Spinal cord (tissue), 10 donors: ENCODE measurements around the gene FBXW11. TPM values are rescaled to one million over a fixed set of nuclear protein-coding genes. Genes with fewer than 3 reads are reported as not detected.
"Not testable (repeated sequence)": the region's sequence is repeated elsewhere in the genome, so short reads cannot be mapped to it uniquely, and the experiment has no call there.

Experiments used
- DNase-seq, 6 donors: peaks; one replicate each; pipeline versions ENCODE4 v3.0.0 to v3.0.0-alpha.2; 2013 to 2015; ENCODE audit warnings: low spot score in 6 of 6, low read depth in 4 of 6
- H3K27ac ChIP-seq: one replicate; pipeline ENCODE4 v1.5.1; 2013; ENCODE audit warnings: low read depth, low read length, control low read depth
- H3K27me3 ChIP-seq: one replicate; pipeline ENCODE4 v1.6.1; 2013; ENCODE audit warnings: low read length; ENCODE audit not compliant: control insufficient read depth, insufficient read depth
- H3K36me3 ChIP-seq: one replicate; pipeline ENCODE4 v1.6.1; 2013; ENCODE audit warnings: low read length; ENCODE audit not compliant: control insufficient read depth, insufficient read depth
- H3K4me1 ChIP-seq: one replicate; pipeline ENCODE4 v1.6.1; 2013; ENCODE audit warnings: low read length; ENCODE audit not compliant: control insufficient read depth, insufficient read depth
- H3K4me3 ChIP-seq: one replicate; pipeline ENCODE4 v1.5.1; 2013; ENCODE audit warnings: low read depth, low read length, control low read depth
- H3K9me3 ChIP-seq: one replicate; pipeline ENCODE4 v1.6.1; 2013; ENCODE audit warnings: low read length; ENCODE audit not compliant: control insufficient read depth, insufficient read depth
- WGBS: methylation state at CpG from one replicate; pipeline ENCODE4 v1.1.5; 2013; ENCODE audit warnings: missing lambda C conversion rate; ENCODE audit not compliant: insufficient coverage; 5-methylcytosine and 5-hydroxymethylcytosine counted together
- polyA plus RNA-seq, 2 donors: library from polyadenylated mRNA; unstranded; fragments of 120-200 nt; gene quantifications; one replicate each; pipeline ENCODE4 v1.2.1, GENCODE V29; 2013; ENCODE audit not compliant: insufficient read length in 2 of 2
- total RNA-seq, 2 donors: library from RNA; depleted of rRNA in 1 of 2; stranded (reverse); fragments of 120-200 nt in 1 of 2; fragments of >200 nt in 1 of 2; gene quantifications; one replicate each; pipeline versions ENCODE4 v1.2.3 to v1.2.4, GENCODE V29; 2013 to 2014
- donor health status: healthy.

FBXW11 gene
- total and polyA plus RNA-seq, 4 donors = 72.1 to 135 (median 87.1) TPM

DNA sequence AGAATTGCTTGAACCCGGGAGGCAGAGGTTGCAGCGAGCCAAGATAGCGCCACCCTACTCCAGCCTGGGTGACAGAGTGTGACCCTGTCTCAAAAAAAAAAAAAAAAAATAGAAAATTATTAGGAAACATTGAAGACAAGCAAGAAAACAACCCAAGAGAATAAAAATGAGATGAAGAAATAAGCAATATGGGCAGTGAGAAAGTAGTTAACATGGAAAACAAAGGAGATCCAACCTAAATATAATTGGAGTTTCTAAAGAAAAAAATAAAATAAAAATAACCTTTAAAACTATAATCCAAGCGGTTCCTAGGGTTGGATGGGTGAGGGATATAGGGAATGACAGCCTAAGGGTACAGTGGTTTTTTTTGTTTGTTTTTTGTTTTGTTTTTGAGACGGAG is 71.9 kb downstream of the FBXW11 start:
- H3K9me3 ChIP-seq = peaks cover 10% of the 10 kb centered on the region
- no peak for DNase-seq
- no peak overlapping the region for H3K27ac ChIP-seq
- no peaks in the 10 kb centered on the region for H3K4me1 ChIP-seq
- no peak overlapping the region for H3K4me3 ChIP-seq
- H3K36me3 ChIP-seq = no peaks in the 10 kb centered on the region
- WGBS = no CpG with 5 or more reads among the region's 5 CpGs
- no peaks in the 10 kb centered on the region for H3K27me3 ChIP-seq

DNA sequence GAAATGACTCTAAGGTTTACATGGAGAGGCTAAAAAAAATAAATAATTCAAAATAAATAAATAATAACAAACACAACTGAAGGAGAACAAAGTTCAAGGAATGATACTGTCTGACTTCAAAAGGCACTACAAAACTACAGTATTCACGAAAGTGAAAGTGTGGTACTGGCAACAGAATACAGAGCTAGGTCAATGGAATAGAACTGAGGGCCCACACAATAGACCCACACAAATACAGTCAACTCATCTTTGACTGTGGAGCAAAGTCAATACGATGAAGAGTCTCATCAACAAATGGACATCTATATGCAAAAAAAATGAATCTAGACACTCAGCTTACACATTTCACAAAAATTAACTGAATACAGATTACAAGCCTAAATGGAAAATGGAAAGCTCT is 75.3 kb downstream of the FBXW11 start:
- H3K36me3 ChIP-seq = no peaks in the 10 kb centered on the region
- H3K27ac ChIP-seq = no peak overlapping the region
- no peak overlapping the region for H3K4me3 ChIP-seq
- WGBS = no CpG with 5 or more reads among the region's 2 CpGs
- no peak for DNase-seq
- H3K9me3 ChIP-seq = peaks cover 10% of the 10 kb centered on the region
- H3K4me1 ChIP-seq = no peaks in the 10 kb centered on the region
- H3K27me3 ChIP-seq = no peaks in the 10 kb centered on the region

DNA sequence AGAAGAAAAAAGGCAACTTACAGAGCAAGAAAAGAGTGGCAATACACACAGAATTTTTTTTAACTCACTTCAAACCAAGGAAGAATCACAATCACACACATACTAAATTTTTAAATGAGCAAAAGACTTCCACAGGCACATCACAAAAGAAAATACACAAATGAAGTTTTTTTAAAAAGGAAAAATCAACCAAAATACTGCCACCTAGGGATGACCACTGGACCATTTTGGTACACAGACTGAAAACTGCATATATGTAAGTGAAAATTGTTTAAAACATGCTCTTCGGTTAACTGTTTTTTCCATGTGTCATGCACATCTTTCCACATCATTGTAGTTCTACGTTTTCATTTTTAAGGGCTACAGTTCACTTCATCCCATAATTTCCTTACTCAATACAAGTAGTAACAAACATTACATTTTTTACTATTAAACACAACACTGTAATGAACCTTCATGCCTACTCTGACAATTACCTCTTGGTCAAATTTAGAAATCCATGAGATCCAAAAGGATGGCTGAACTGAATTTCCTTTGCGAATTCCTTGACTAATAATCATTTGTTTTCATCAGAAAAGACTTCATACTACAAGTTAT is 79.0 kb downstream of the FBXW11 start:
- H3K27ac ChIP-seq = no peak overlapping the region
- peaks cover 11% of the 10 kb centered on the region for H3K9me3 ChIP-seq
- DNase-seq = no peak
- no peaks in the 10 kb centered on the region for H3K4me1 ChIP-seq
- no peaks in the 10 kb centered on the region for H3K36me3 ChIP-seq
- no peak overlapping the region for H3K4me3 ChIP-seq
- 94% methylated on average over 3 of the region's 3 CpGs for WGBS
- no peaks in the 10 kb centered on the region for H3K27me3 ChIP-seq

GRCh38 chr5:171926311-171926710 is 80.1 kb downstream of the FBXW11 start:
- Histone ChIP-seq H3K4me1 (no peaks in the 10 kb centered on the region), H3K36me3 (no peaks in the 10 kb centered on the region), H3K27me3 (no peaks in the 10 kb centered on the region), H3K27ac (no peak overlapping the region), H3K9me3 (peaks cover 11% of the 10 kb centered on the region), H3K4me3 (no peak overlapping the region)
- WGBS = no CpG with 5 or more reads among the region's 8 CpGs
- DNase-seq = no peak

DNA sequence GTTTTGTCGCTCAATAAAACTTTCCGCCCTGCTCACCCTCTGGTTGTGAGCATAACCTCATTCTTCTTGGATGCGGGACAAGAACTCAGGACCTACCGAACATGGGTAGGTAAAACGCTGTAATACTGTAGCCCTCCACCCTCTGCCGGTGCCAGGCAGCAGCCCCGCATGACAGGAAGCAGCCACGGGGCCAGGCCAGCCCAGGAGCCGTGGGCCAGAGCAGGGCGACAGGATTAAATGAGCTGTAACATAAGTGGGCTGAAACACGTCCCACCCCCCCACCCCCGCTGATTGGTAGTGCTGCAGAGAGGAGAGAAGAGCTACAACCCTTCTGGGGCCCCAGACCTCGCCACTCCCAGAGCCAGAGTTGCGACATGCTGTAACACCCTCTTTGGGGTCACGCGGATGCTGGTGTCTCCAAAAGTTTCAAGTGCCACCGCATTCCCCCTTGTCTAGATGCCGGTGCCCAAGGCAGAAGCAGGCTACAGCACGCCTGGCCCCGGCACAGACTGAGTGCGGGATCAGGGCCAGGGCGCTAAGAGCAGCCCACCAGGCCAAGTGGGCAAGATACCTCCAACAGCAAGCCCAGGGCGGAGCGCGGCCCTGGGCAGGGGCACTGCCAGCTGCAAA is 81.8 kb downstream of the FBXW11 start:
- no peak for DNase-seq
- Histone ChIP-seq H3K9me3 (peaks cover 4% of the 10 kb centered on the region), H3K36me3 (no peaks in the 10 kb centered on the region), H3K27ac (no peak overlapping the region), H3K27me3 (no peaks in the 10 kb centered on the region), H3K4me3 (no peak overlapping the region), H3K4me1 (no peaks in the 10 kb centered on the region)
- 98% methylated on average over 18 of the region's 25 CpGs for WGBS

DNA sequence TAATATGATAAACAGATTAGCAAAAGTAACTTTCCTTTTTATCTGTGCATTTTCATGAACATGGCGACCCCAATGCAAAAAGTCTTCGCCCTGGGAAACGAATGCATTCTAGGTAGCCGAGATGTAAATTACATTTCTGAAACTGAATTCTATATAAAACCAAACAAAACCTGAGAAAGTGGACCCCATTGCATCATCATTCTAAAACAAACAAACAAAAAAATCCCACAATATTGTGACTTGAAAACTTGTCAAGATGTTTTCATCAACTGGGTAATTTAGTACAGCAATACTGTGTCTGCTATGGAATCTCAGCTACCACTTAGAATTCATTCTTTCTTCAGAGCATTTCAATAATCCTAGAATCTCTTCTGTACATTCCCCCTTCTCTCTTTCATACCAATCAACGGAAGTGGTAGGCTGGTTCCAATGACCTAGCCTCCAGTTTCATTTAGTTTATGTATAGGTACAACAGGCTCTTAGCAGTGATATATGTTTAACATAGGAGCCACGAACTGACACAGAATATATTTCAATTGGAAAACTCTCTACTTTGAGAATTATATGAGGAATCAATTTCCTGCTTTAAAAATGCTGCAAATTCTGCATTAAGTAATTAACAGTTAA is 85.6 kb downstream of the FBXW11 start:
- DNase-seq = no peak
- Histone ChIP-seq H3K27ac (no peak overlapping the region), H3K27me3 (no peaks in the 10 kb centered on the region), H3K4me3 (no peak overlapping the region), H3K4me1 (no peaks in the 10 kb centered on the region), H3K9me3 (peaks cover 4% of the 10 kb centered on the region), H3K36me3 (no peaks in the 10 kb centered on the region)
- no CpG with 5 or more reads among the region's 6 CpGs for WGBS

- H3K4me1 ChIP-seq, H3K9me3 ChIP-seq, H3K27ac ChIP-seq, H3K27me3 ChIP-seq, H3K36me3 ChIP-seq, DNase-seq, H3K4me3 ChIP-seq: not testable (repeated sequence)
- WGBS = no CpG with 5 or more reads among the region's 4 CpGs
Observed at GRCh38 chr5:171915700-171916099, 90.7 kb downstream of the FBXW11 start.

GRCh38 chr5:171914726-171915338 is 91.6 kb downstream of the FBXW11 start:
- Histone ChIP-seq H3K4me3 (no peak overlapping the region), H3K27ac (no peak overlapping the region), H3K27me3 (no peaks in the 10 kb centered on the region), H3K4me1 (peaks cover 3% of the 10 kb centered on the region), H3K9me3 (no peaks in the 10 kb centered on the region), H3K36me3 (no peaks in the 10 kb centered on the region)
- peak in 4 of 6 donors; percentile 17 to 82 (median 34) for DNase-seq
- WGBS = 30% methylated on average over 3 of the region's 5 CpGs

GRCh38 chr5:171913987-171914273 is 92.5 kb downstream of the FBXW11 start:
- H3K27me3 ChIP-seq = no peaks in the 10 kb centered on the region
- no peaks in the 10 kb centered on the region for H3K9me3 ChIP-seq
- H3K4me3 ChIP-seq = no peak overlapping the region
- no peaks in the 10 kb centered on the region for H3K36me3 ChIP-seq
- no peak overlapping the region for H3K27ac ChIP-seq
- H3K4me1 ChIP-seq = peaks cover 3% of the 10 kb centered on the region
- DNase-seq = no peak

- Histone ChIP-seq H3K27me3 (no peaks in the 10 kb centered on the region), H3K36me3 (no peaks in the 10 kb centered on the region), H3K4me3 (no peak overlapping the region), H3K27ac (no peak overlapping the region), H3K4me1 (peaks cover 3% of the 10 kb centered on the region), H3K9me3 (no peaks in the 10 kb centered on the region)
- no peak for DNase-seq
- WGBS = no CpG with 5 or more reads among the region's 2 CpGs
Observed at GRCh38 chr5:171911152-171911551, 95.3 kb downstream of the FBXW11 start.
